ENCODE data around the gene ADPRHL1. TPM values are rescaled to one million over a fixed set of nuclear protein-coding genes. Genes with fewer than 3 reads are reported as not detected.

Gene ADPRHL1
- total and polyA plus RNA-seq, 7 donors: 1.2 to 7.8 (median 4.2) TPM

- Histone ChIP-seq H3K27me3 (peaks cover 0 to 5% (median 0%) of the 10 kb centered on the region in 3 donors), H3K4me3 (no peak overlapping the region), H3K9me3 (no peaks in the 10 kb centered on the region), H3K4me1 (peaks cover 0 to 32% (median 27%) of the 10 kb centered on the region in 4 donors), H3K36me3 (no peaks in the 10 kb centered on the region), H3K27ac (no peak overlapping the region)
- TF ChIP-seq CTCF (IDR thresholded peaks at IDR 0.05) (no peak), POLR2AphosphoS5 (IDR thresholded peaks at IDR 0.05) (no peak), EP300 (IDR thresholded peaks at IDR 0.05) (no peak), POLR2A (IDR thresholded peaks at IDR 0.05) (no peak)
- no peak for DNase-seq
- intact Hi-C loops (cut with DNase I): no loop called here
- WGBS, 2 donors: 52 to 74% methylated on average over 28 of the region's 28 CpGs
Observed at GRCh38 chr13:113417008-113417751, 36.1 kb downstream of the ADPRHL1 start.

- 84 to 91% methylated on average over 8 of the region's 8 CpGs for WGBS, 2 donors
- TF ChIP-seq CTCF (IDR thresholded peaks at IDR 0.05): no peak
- TF ChIP-seq EP300 (IDR thresholded peaks at IDR 0.05): no peak
- no peak for TF ChIP-seq POLR2AphosphoS5 (IDR thresholded peaks at IDR 0.05)
- no peak for TF ChIP-seq POLR2A (IDR thresholded peaks at IDR 0.05)
- intact Hi-C loops (cut with DNase I): no loop called here
Observed at GRCh38 chr13:113415825-113416224, 37.5 kb downstream of the ADPRHL1 start.

GRCh38 chr13:113415032-113415431, 38.3 kb downstream of the ADPRHL1 start:
- Histone ChIP-seq H3K9me3 (no peaks in the 10 kb centered on the region), H3K27ac (peak overlapping the region in 3 of 4 donors; percentile 83), H3K27me3 (peaks cover 0 to 5% (median 0%) of the 10 kb centered on the region in 3 donors), H3K4me1 (peaks cover 0 to 41% (median 34%) of the 10 kb centered on the region in 4 donors), H3K4me3 (no peak overlapping the region), H3K36me3 (no peaks in the 10 kb centered on the region)
- no peak for DNase-seq
- TF ChIP-seq POLR2A (IDR thresholded peaks at IDR 0.05) (no peak), EP300 (IDR thresholded peaks at IDR 0.05) (no peak), CTCF (IDR thresholded peaks at IDR 0.05) (no peak)
- WGBS, 2 donors: 89% methylated on average over 15 of the region's 15 CpGs
- intact Hi-C loops (cut with DNase I): no loop called here

More at GRCh38 chr13:113415825-113416224, 37.5 kb downstream of the ADPRHL1 start:
- Histone ChIP-seq H3K4me1 (peaks cover 0 to 33% (median 26%) of the 10 kb centered on the region in 4 donors), H3K4me3 (no peak overlapping the region), H3K36me3 (no peaks in the 10 kb centered on the region), H3K27me3 (peaks cover 0 to 5% (median 0%) of the 10 kb centered on the region in 3 donors), H3K9me3 (no peaks in the 10 kb centered on the region), H3K27ac (no peak overlapping the region)
- no peak for DNase-seq

GRCh38 chr13:113414335-113414734, 39.0 kb downstream of the ADPRHL1 start:
- TF ChIP-seq POLR2A (IDR thresholded peaks at IDR 0.05): no peak
- no peak for TF ChIP-seq POLR2AphosphoS5 (IDR thresholded peaks at IDR 0.05)
- peaks cover 0 to 5% (median 0%) of the 10 kb centered on the region in 3 donors for H3K27me3 ChIP-seq
- intact Hi-C loops (cut with DNase I): no loop called here
- no peaks in the 10 kb centered on the region for H3K36me3 ChIP-seq
- DNase-seq: no peak
- 88 to 92% methylated on average over 8 of the region's 8 CpGs for WGBS, 2 donors
- peaks cover 0 to 44% (median 35%) of the 10 kb centered on the region in 4 donors for H3K4me1 ChIP-seq
- peak overlapping the region; percentile 76 to 83 (median 83) for H3K27ac ChIP-seq
- H3K9me3 ChIP-seq: no peaks in the 10 kb centered on the region
- no peak overlapping the region for H3K4me3 ChIP-seq

GRCh38 chr13:113413898-113414282, 39.4 kb downstream of the ADPRHL1 start:
- peaks cover 0 to 5% (median 0%) of the 10 kb centered on the region in 3 donors for H3K27me3 ChIP-seq
- H3K4me1 ChIP-seq: peaks cover 0 to 44% (median 35%) of the 10 kb centered on the region in 4 donors
- intact Hi-C loops (cut with DNase I): no loop called here
- no peaks in the 10 kb centered on the region for H3K9me3 ChIP-seq
- TF ChIP-seq POLR2AphosphoS5 (IDR thresholded peaks at IDR 0.05) (no peak), CTCF (IDR thresholded peaks at IDR 0.05) (no peak), POLR2A (IDR thresholded peaks at IDR 0.05) (no peak), EP300 (IDR thresholded peaks at IDR 0.05) (no peak)
- DNase-seq: peak; percentile 80
- 39 to 59% methylated on average over 9 of the region's 9 CpGs for WGBS, 2 donors
- peak overlapping the region; percentile 76 to 83 (median 83) for H3K27ac ChIP-seq
- no peaks in the 10 kb centered on the region for H3K36me3 ChIP-seq
- H3K4me3 ChIP-seq: no peak overlapping the region

Measured in sigmoid colon (tissue), 7 donors.